ENCODE results near the gene POU2F1. TPM values are rescaled to one million over a fixed set of nuclear protein-coding genes. Genes with fewer than 3 reads are reported as not detected.
A peak's percentile ranks its signal among the peaks of the same experiment; 100 is the strongest.

Gene POU2F1
- total RNA-seq, 4 donors from 2014 or later, result 3.8 to 7.3 (median 4.8) TPM

DNA sequence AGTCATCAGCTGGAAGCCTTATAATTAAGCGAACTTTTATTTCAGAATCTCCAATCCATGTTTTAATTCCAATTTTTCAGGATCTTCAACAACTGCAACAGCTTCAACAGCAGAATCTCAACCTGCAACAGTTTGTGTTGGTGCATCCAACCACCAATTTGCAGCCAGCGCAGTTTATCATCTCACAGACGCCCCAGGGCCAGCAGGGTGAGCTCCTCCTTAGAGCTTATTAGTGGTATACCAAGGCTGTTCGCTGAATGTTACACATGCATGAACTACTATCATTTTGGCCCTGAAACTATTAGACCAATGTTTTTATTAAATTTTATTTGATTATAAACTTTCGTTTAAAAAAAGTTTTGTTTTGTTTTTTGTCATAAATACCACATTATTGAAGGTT is 155.3 kb downstream of the POU2F1 start:
- Histone ChIP-seq H3K27me3 (no peaks in the 10 kb centered on the region), H3K4me3 (no peak overlapping the region), H3K36me3 (no peaks in the 10 kb centered on the region), H3K9me3 (no peaks in the 10 kb centered on the region), H3K27ac (no peak overlapping the region), H3K4me1 (no peaks in the 10 kb centered on the region)
- intact Hi-C loops (cut with DNase I; ENCODE audit: low total_unique reads) (no loop called here), in situ Hi-C loops (cut with MboI; ENCODE audit: low sequenced_read_pairs in 4 of 4) (no loop called here)
- ATAC-seq (no peak), DNase-seq (no peak)
- TF ChIP-seq POLR2A (IDR thresholded peaks at IDR 0.05), result no peak
- no peak for TF ChIP-seq CTCF (IDR thresholded peaks at IDR 0.05 in 4 of 5, conservative IDR thresholded peaks at IDR 0.05 in 1 of 5)

GRCh38 chr1:167387251-167387910 is 166.7 kb downstream of the POU2F1 start:
- in situ Hi-C loops (cut with MboI; ENCODE audit: low sequenced_read_pairs in 4 of 4) (no loop called here), intact Hi-C loops (cut with DNase I; ENCODE audit: low total_unique reads) (no loop called here)
- Histone ChIP-seq H3K36me3 (peaks cover 2 to 37% of the 10 kb centered on the region in 2 donors), H3K27me3 (no peaks in the 10 kb centered on the region), H3K27ac (peak overlapping the region in 1 of 4 donors; percentile 9), H3K4me1 (peaks cover 5 to 22% of the 10 kb centered on the region in 2 donors), H3K4me3 (no peak overlapping the region), H3K9me3 (no peaks in the 10 kb centered on the region)
- ATAC-seq, result peak; percentile 50 to 55
- TF ChIP-seq POLR2A (IDR thresholded peaks at IDR 0.05), result no peak
- no peak for TF ChIP-seq CTCF (IDR thresholded peaks at IDR 0.05 in 4 of 5, conservative IDR thresholded peaks at IDR 0.05 in 1 of 5)
- no peak for DNase-seq

GRCh38 chr1:167388976-167389375 is 168.3 kb downstream of the POU2F1 start:
- Histone ChIP-seq H3K27me3 (no peaks in the 10 kb centered on the region), H3K4me3 (no peak overlapping the region), H3K4me1 (peaks cover 5 to 22% of the 10 kb centered on the region in 2 donors), H3K27ac (peak overlapping the region in 1 of 4 donors; percentile 16), H3K36me3 (peaks cover 2 to 36% of the 10 kb centered on the region in 2 donors), H3K9me3 (no peaks in the 10 kb centered on the region)
- no peak for TF ChIP-seq CTCF (IDR thresholded peaks at IDR 0.05 in 4 of 5, conservative IDR thresholded peaks at IDR 0.05 in 1 of 5)
- TF ChIP-seq POLR2A (IDR thresholded peaks at IDR 0.05), result no peak
- no peak for DNase-seq
- intact Hi-C loops (cut with DNase I; ENCODE audit: low total_unique reads), result no loop called here
- peak in 1 of 2 donors; percentile 69 for ATAC-seq
- in situ Hi-C loops (cut with MboI; ENCODE audit: low sequenced_read_pairs in 4 of 4), result no loop called here

DNA sequence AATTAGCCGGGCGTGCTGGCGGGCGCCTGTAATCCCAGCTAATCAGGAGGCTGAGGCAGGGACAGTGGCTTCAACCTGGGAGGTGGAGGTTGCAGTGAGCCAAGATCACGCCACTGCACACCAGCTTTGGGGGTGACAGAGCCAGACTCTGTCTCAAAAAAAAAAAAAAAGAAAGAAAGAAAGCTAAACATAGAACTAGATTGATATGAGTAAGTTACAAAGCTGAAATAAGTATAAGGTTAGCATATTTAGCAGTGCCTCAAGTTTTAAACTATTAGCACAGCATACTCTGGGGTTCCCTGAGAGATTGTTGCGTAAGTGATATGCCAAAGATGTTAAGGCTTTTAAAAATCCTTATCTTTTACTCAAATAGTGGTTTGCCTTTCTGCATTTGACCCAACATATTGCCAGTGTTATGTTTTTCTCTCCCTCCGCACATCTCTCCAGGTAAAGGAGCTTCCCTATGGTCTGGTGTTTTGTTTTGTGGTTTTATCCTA is 171.6 kb downstream of the POU2F1 start:
- ATAC-seq, result no peak
- H3K27me3 ChIP-seq, result no peaks in the 10 kb centered on the region
- no peak overlapping the region for H3K4me3 ChIP-seq
- in situ Hi-C loops (cut with MboI; ENCODE audit: low sequenced_read_pairs in 4 of 4) (no loop called here), intact Hi-C loops (cut with DNase I; ENCODE audit: low total_unique reads) (no loop called here)
- H3K36me3 ChIP-seq, result peaks cover 2 to 19% of the 10 kb centered on the region in 2 donors
- H3K9me3 ChIP-seq, result no peaks in the 10 kb centered on the region
- DNase-seq, result no peak
- TF ChIP-seq POLR2A (IDR thresholded peaks at IDR 0.05) (no peak), CTCF (IDR thresholded peaks at IDR 0.05 in 4 of 5, conservative IDR thresholded peaks at IDR 0.05 in 1 of 5) (no peak)
- H3K27ac ChIP-seq, result no peak overlapping the region
- peaks cover 5 to 20% of the 10 kb centered on the region in 2 donors for H3K4me1 ChIP-seq
